ENCODE data around the gene MCUR1.
A peak's percentile ranks its signal among the peaks of the same experiment; 100 is the strongest.
"Not testable (repeated sequence)": the region's sequence is repeated elsewhere in the genome, so short reads cannot be mapped to it uniquely, and the experiment has no call there.

The MCUR1 gene

GRCh38 chr6:13828656-13829301 is 14.4 kb upstream of the MCUR1 start:
- DNase-seq (ENCODE audit: low read depth): not testable (repeated sequence)

GRCh38 chr6:13827032-13827431 is 12.7 kb upstream of the MCUR1 start:
- no peak for DNase-seq (ENCODE audit: low read depth)

- DNase-seq (ENCODE audit: low read depth): no peak
Measured at GRCh38 chr6:13825871-13826270, 11.5 kb upstream of the MCUR1 start.

- no peak for DNase-seq (ENCODE audit: low read depth)
Measured at GRCh38 chr6:13818341-13818740, 4.0 kb upstream of the MCUR1 start.

- DNase-seq (ENCODE audit: low read depth): no peak
Measured at GRCh38 chr6:13814938-13815575, 700 bp upstream of the MCUR1 start.

GRCh38 chr6:13813621-13814175 is 659 bp downstream of the MCUR1 start:
- no peak for DNase-seq (ENCODE audit: low read depth)

GRCh38 chr6:13813026-13813425 is 1.3 kb downstream of the MCUR1 start:
- DNase-seq (ENCODE audit: low read depth): no peak

GRCh38 chr6:13812359-13812642 is 2.1 kb downstream of the MCUR1 start:
- no peak for DNase-seq (ENCODE audit: low read depth)

- no peak for DNase-seq (ENCODE audit: low read depth)
Measured at GRCh38 chr6:13811627-13812358, 2.6 kb downstream of the MCUR1 start.

GRCh38 chr6:13810688-13811446 is 3.5 kb downstream of the MCUR1 start:
- no peak for DNase-seq (ENCODE audit: low read depth)

GRCh38 chr6:13808801-13809200 is 5.6 kb downstream of the MCUR1 start:
- no peak for DNase-seq (ENCODE audit: low read depth)

GRCh38 chr6:13807696-13808095 is 6.7 kb downstream of the MCUR1 start:
- no peak for DNase-seq (ENCODE audit: low read depth)

GRCh38 chr6:13803581-13803980 is 10.8 kb downstream of the MCUR1 start:
- DNase-seq (ENCODE audit: low read depth): no peak

GRCh38 chr6:13800615-13801014 is 13.7 kb downstream of the MCUR1 start:
- DNase-seq (ENCODE audit: low read depth): no peak

- no peak for DNase-seq (ENCODE audit: low read depth)
Measured at GRCh38 chr6:13796781-13797180, 17.6 kb downstream of the MCUR1 start.

GRCh38 chr6:13795041-13795750 is 19.2 kb downstream of the MCUR1 start:
- peak; percentile 71 for DNase-seq (ENCODE audit: low read depth)

- no peak for DNase-seq (ENCODE audit: low read depth)
Measured at GRCh38 chr6:13794184-13794583, 20.2 kb downstream of the MCUR1 start.

GRCh38 chr6:13789746-13790145 is 24.6 kb downstream of the MCUR1 start:
- no peak for DNase-seq (ENCODE audit: low read depth)

GRCh38 chr6:13788820-13789219 is 25.5 kb downstream of the MCUR1 start:
- DNase-seq (ENCODE audit: low read depth): no peak

GRCh38 chr6:13787137-13787536 is 27.2 kb downstream of the MCUR1 start:
- DNase-seq (ENCODE audit: low read depth): no peak

GRCh38 chr6:13780162-13780561 is 34.2 kb downstream of the MCUR1 start:
- DNase-seq (ENCODE audit: low read depth): not testable (repeated sequence)

GRCh38 chr6:13778028-13778427 is 36.3 kb downstream of the MCUR1 start:
- no peak for DNase-seq (ENCODE audit: low read depth)
